HepG2 (cell line): Measurements from ENCODE around the gene SOCS1. TPM values are rescaled to one million over a fixed set of nuclear protein-coding genes. Genes with fewer than 3 reads are reported as not detected.
A peak's percentile ranks its signal among the peaks of the same experiment; 100 is the strongest.

Experiments
- ATF1 ChIP-seq: IDR thresholded peaks from 2 replicates; pipeline ENCODE4 v1.6.1; 2016; ENCODE audit warnings: mild to moderate bottlenecking, control low read depth
- FIP1L1 ChIP-seq: fragments of 200-400 bp; formaldehyde crosslinking; IDR thresholded peaks from 2 replicates; pipeline ENCODE4 v1.6.1; 2018; ENCODE audit warnings: low read depth, mild to moderate bottlenecking, low read length, moderate library complexity, borderline replicate concordance; ENCODE audit not compliant: insufficient read depth
- FOXO1 ChIP-seq: sonication (generic); formaldehyde crosslinking; IDR thresholded peaks from 2 replicates; pipeline ENCODE4 v1.4.0; 2020; ENCODE audit warnings: missing genetic modification reagents
- FOXP1 ChIP-seq, 2 experiments: fragments of 450-650 bp in 1 of 2; IDR thresholded peaks; 2 replicates each; pipeline ENCODE4 v1.6.1; 2017 to 2018; ENCODE audit warnings: antibody characterized with exemption in 1 of 2
- HDAC1 ChIP-seq: sonication (generic); formaldehyde crosslinking; IDR thresholded peaks from 2 replicates; pipeline ENCODE4 v1.5.1; 2020; ENCODE audit warnings: mild to moderate bottlenecking, missing genetic modification reagents
- HNF1B ChIP-seq: sonication (generic); formaldehyde crosslinking; IDR thresholded peaks from 2 replicates; pipeline ENCODE4 v1.5.1; 2020; ENCODE audit warnings: mild to moderate bottlenecking, moderate library complexity, missing genetic modification reagents
- HOXD1 ChIP-seq: sonication (generic); formaldehyde crosslinking; IDR thresholded peaks from 2 replicates; pipeline ENCODE4 v1.5.0; 2020; ENCODE audit warnings: missing genetic modification reagents
- IRF2 ChIP-seq: IDR thresholded peaks from 2 replicates; pipeline ENCODE4 v1.6.1; 2018; ENCODE audit warnings: missing genetic modification reagents, missing compliant biosample characterization
- KDM4B ChIP-seq: sonication (generic); formaldehyde crosslinking; IDR thresholded peaks from 2 replicates; pipeline ENCODE4 v1.4.0; 2020; ENCODE audit warnings: missing genetic modification reagents
- MEIS1 ChIP-seq: sonication (generic); formaldehyde crosslinking; IDR thresholded peaks from 2 replicates; pipeline ENCODE4 v1.9.0; 2021; ENCODE audit warnings: mild to moderate bottlenecking, missing genetic modification reagents, moderate library complexity, borderline replicate concordance
- NFKBIZ ChIP-seq: IDR thresholded peaks from 2 replicates; pipeline ENCODE4 v1.6.1; 2018; ENCODE audit warnings: missing genetic modification reagents, missing compliant biosample characterization
- NR2F2 ChIP-seq: IDR thresholded peaks from 2 replicates; pipeline ENCODE4 v1.6.1; 2012; ENCODE audit warnings: low read depth, inconsistent platforms, borderline replicate concordance
- PHF8 ChIP-seq: sonication (generic); formaldehyde crosslinking; IDR thresholded peaks from 2 replicates; pipeline ENCODE4 v1.5.0; 2020; ENCODE audit warnings: missing genetic modification reagents
- SP2 ChIP-seq: sonication (generic); formaldehyde crosslinking; IDR thresholded peaks from 2 replicates; pipeline ENCODE4 v1.5.1; 2020; ENCODE audit warnings: mild to moderate bottlenecking, missing genetic modification reagents
- TBX3 ChIP-seq: fragments of 450-650 bp; IDR thresholded peaks from 2 replicates; pipeline ENCODE4 v1.6.1; 2017; ENCODE audit warnings: antibody characterized with exemption, mild to moderate bottlenecking, inconsistent platforms, borderline replicate concordance
- XBP1 ChIP-seq: sonication (generic); formaldehyde crosslinking; IDR thresholded peaks from 2 replicates; pipeline ENCODE4 v1.5.0; 2020; ENCODE audit warnings: missing genetic modification reagents
- ZFP90 ChIP-seq: sonication (generic); formaldehyde crosslinking; IDR thresholded peaks from 2 replicates; pipeline ENCODE4 v1.8.0; 2022; ENCODE audit warnings: missing genetic modification reagents, mild to moderate bottlenecking, inconsistent platforms, borderline replicate concordance
- ZNF142 ChIP-seq: sonication (generic); formaldehyde crosslinking; IDR thresholded peaks from 2 replicates; pipeline ENCODE4 v1.4.0; 2020; ENCODE audit warnings: missing genetic modification reagents
- ZNF280B ChIP-seq: sonication (generic); formaldehyde crosslinking; IDR thresholded peaks from 2 replicates; pipeline ENCODE4 v1.5.0; 2020; ENCODE audit warnings: missing genetic modification reagents, mild to moderate bottlenecking, borderline replicate concordance
- ZNF709 ChIP-seq: sonication (generic); formaldehyde crosslinking; IDR thresholded peaks from 2 replicates; pipeline ENCODE4 v1.5.0; 2020; ENCODE audit warnings: mild to moderate bottlenecking, missing genetic modification reagents
- polyA plus RNA-seq, 8 experiments: library from polyadenylated mRNA; depleted of rRNA in 3 of 8; stranded (reverse) in 7 of 8; unstranded in 1 of 8; fragments of >200 nt; fragmentation: Illumina TruSeq in 4 of 8; extraction: Trizol in 4 of 8; gene quantifications; 2 replicates each; pipeline versions ENCODE4 v1.2.1 to v1.2.3, GENCODE V29; 2011 to 2016; ENCODE audit warnings: low read depth in 4 of 8, missing spikeins in 1 of 8, mixed read lengths in 1 of 8; ENCODE audit not compliant: insufficient read depth in 1 of 8
- total RNA-seq, 5 experiments: library from RNA; depleted of rRNA; stranded (reverse); fragments of >200 nt; fragmentation: Illumina TruSeq; extraction: Trizol; gene quantifications; 2 replicates each; pipeline ENCODE4 v1.2.3, GENCODE V29; 2016; ENCODE audit warnings: low read depth in 1 of 5

The SOCS1 gene
- total and polyA plus RNA-seq, 2 of the 13 experiments (the other 11 are each of a cell fraction or from before 2014, with no cell fraction given): 5.3 to 6.3 TPM

- TF ChIP-seq FOXP1 (IDR thresholded peaks at IDR 0.05) (no peak), FOXP1 (CRISPR knock-in tag; IDR thresholded peaks at IDR 0.05) (peak; percentile 47; the same call in 1 of the 2 replicates), PHF8 (CRISPR knock-in tag) (0 out of 2 replicates have a peak, but pooled peaks have one; percentile 7), MEIS1 (no peak), KDM4B (0 out of 2 replicates have a peak, but pooled peaks have one; percentile 23), XBP1 (no peak), HOXD1 (peak; percentile 69; the same call in 1 of the 2 replicates), SP2 (CRISPR knock-in tag) (no peak), NFKBIZ (peak; percentile 53; the same call in 1 of the 2 replicates), ZNF142 (CRISPR knock-in tag) (0 out of 2 replicates have a peak, but pooled peaks have one; percentile 71), HDAC1 (peak; percentile 54; the same call in 1 of the 2 replicates), ZNF709 (CRISPR knock-in tag) (no peak), TBX3 (no peak), NR2F2 (peak; percentile 54; the same call in 1 of the 2 replicates), ZNF280B (no peak), ZFP90 (CRISPR knock-in tag) (0 out of 2 replicates have a peak, but pooled peaks have one; percentile 60), IRF2 (no peak), FIP1L1 (no peak), ATF1 (CRISPR knock-in tag) (no peak), HNF1B (CRISPR knock-in tag) (0 out of 2 replicates have a peak, but pooled peaks have one; percentile 74), FOXO1 (CRISPR knock-in tag) (0 out of 2 replicates have a peak, but pooled peaks have one; percentile 13)
Measured at GRCh38 chr16:11273721-11274324, 17.8 kb upstream of the SOCS1 start (continued).
